GM21423 (cell line): ENCODE results near the gene ADAMTS4.
A peak's percentile ranks its signal among the peaks of the same experiment; 100 is the strongest.

Source experiments
- ATAC-seq: cut with Tn5 transposase; IDR thresholded peaks from one replicate; pipeline ENCODE4 v1.9.1; 2021; ENCODE audit warnings: mild to moderate bottlenecking, moderate library complexity; ENCODE audit not compliant: unreplicated experiment

ADAMTS4 gene

GRCh38 chr1:161219078-161219892 lies 20.4 kb upstream of the ADAMTS4 start:
- ATAC-seq: no peak

- no peak for ATAC-seq
Observed at GRCh38 chr1:161218301-161219077, 19.6 kb upstream of the ADAMTS4 start.

- peak; percentile 3 for ATAC-seq
Observed at GRCh38 chr1:161217831-161218230, 19.0 kb upstream of the ADAMTS4 start.

- peak; percentile 88 for ATAC-seq
Observed at GRCh38 chr1:161216945-161217712, 18.3 kb upstream of the ADAMTS4 start.

- no peak for ATAC-seq
Observed at GRCh38 chr1:161215076-161215475, 16.2 kb upstream of the ADAMTS4 start, which contains the start of gene FCER1G. FCER1G (plus strand) TSS chr1:161215295; CDS start chr1:161215322, 27 bp downstream.

- ATAC-seq: no peak
Observed at GRCh38 chr1:161214369-161214768, 15.5 kb upstream of the ADAMTS4 start.

- ATAC-seq: peak; percentile 55
Observed at GRCh38 chr1:161209790-161210409, 11.0 kb upstream of the ADAMTS4 start.

GRCh38 chr1:161207173-161207572 lies 8.3 kb upstream of the ADAMTS4 start:
- no peak for ATAC-seq

GRCh38 chr1:161206411-161207140 lies 7.7 kb upstream of the ADAMTS4 start:
- ATAC-seq: no peak

GRCh38 chr1:161201836-161202712 lies 3.2 kb upstream of the ADAMTS4 start, which contains the start of gene NDUFS2:
NDUFS2 (plus strand) TSS chr1:161202367; CDS start chr1:161202386, 19 bp downstream.
- peak; percentile 95 for ATAC-seq

GRCh38 chr1:161200992-161201835 lies 2.4 kb upstream of the ADAMTS4 start:
- ATAC-seq: no peak

- no peak for ATAC-seq
Observed at GRCh38 chr1:161200421-161200991, 1.7 kb upstream of the ADAMTS4 start.

- no peak for ATAC-seq
Observed at GRCh38 chr1:161199506-161200139, 769 bp upstream of the ADAMTS4 start.

GRCh38 chr1:161198194-161198896 lies 509 bp downstream of the ADAMTS4 start:
- ATAC-seq: no peak

- no peak for ATAC-seq
Observed at GRCh38 chr1:161197560-161198193, 1.2 kb downstream of the ADAMTS4 start.
